ENCODE data around the gene KIAA1671. TPM values are rescaled to one million over a fixed set of nuclear protein-coding genes. Genes with fewer than 3 reads are reported as not detected.

Gene KIAA1671
- total and polyA plus RNA-seq, 2 of the 4 experiments (the other 2 are of a cell fraction), result 0.02 TPM; not detected in 1

- no peaks in the 10 kb centered on the region for H3K4me1 ChIP-seq (ENCODE audit: control insufficient read depth, insufficient read depth, low read length)
- H4K91ac ChIP-seq (ENCODE audit: insufficient read depth, low read depth, low read length), result no peak overlapping the region
- no peak overlapping the region for H4K5ac ChIP-seq (ENCODE audit: low read depth, low read length)
- no peak overlapping the region for H2AK5ac ChIP-seq (ENCODE audit: low read depth, low read length)
- no peak overlapping the region for H2BK5ac ChIP-seq (ENCODE audit: low read depth, low read length, poor library complexity, severe bottlenecking)
- ATAC-seq (ENCODE audit: low read depth) (no peak), DNase-seq (no peak)
- no peak overlapping the region for H3K4ac ChIP-seq (ENCODE audit: low read depth, low read length)
- POLR2A ChIA-PET (ENCODE audit: unreplicated experiment), result no interaction called here
- H3K56ac ChIP-seq (ENCODE audit: extremely low read depth, insufficient read depth, low read length), result no peak overlapping the region
- H3K23ac ChIP-seq (ENCODE audit: low read depth, low read length), result no peak overlapping the region
- no peaks in the 10 kb centered on the region; the same call in 1 of the 2 replicates for H3K27me3 ChIP-seq (ENCODE audit: control insufficient read depth, insufficient read depth, low read length)
- no peak overlapping the region for H2BK15ac ChIP-seq (ENCODE audit: low read depth, low read length)
- no peaks in the 10 kb centered on the region for H4K20me1 ChIP-seq (ENCODE audit: insufficient read depth, low read length)
- CTCF ChIA-PET, result no interaction called here
- no peak overlapping the region for H3K14ac ChIP-seq (replicated peaks; ENCODE audit: low read depth, low read length)
- H3K79me1 ChIP-seq (ENCODE audit: low read depth in 1 of 2, low read length in 2 of 2), result no peaks in the 10 kb centered on the region
- no peak overlapping the region for H2AFZ ChIP-seq (replicated peaks; ENCODE audit: low read length, poor library complexity)
- in situ Hi-C loops (cut with MboI; ENCODE audit: low sequenced_read_pairs), result no loop called here
- no peak overlapping the region for H2BK120ac ChIP-seq (ENCODE audit: low read depth, low read length)
- H3K4me3 ChIP-seq (ENCODE audit: insufficient read depth, low read depth, low read length), result no peak overlapping the region
- no peak overlapping the region for H2BK20ac ChIP-seq (ENCODE audit: low read depth, low read length)
- no peaks in the 10 kb centered on the region for H3K36me3 ChIP-seq (ENCODE audit: control insufficient read depth, insufficient read depth, low read length)
- dilution Hi-C loops (cut with HindIII; ENCODE audit: low sequenced_read_pairs, unreplicated experiment), result no loop called here
- no peak overlapping the region for H3K4me2 ChIP-seq (ENCODE audit: low read depth, low read length)
- no peak overlapping the region for H3K18ac ChIP-seq (ENCODE audit: low read depth, low read length)
- no peak overlapping the region for H2AK9ac ChIP-seq (replicated peaks; ENCODE audit: low read depth, low read length, poor library complexity)
- no peak overlapping the region for H4K8ac ChIP-seq (ENCODE audit: low read depth in 2 of 2, low read length in 2 of 2)
- H3K9me1 ChIP-seq (ENCODE audit: insufficient read depth, low read length), result no peaks in the 10 kb centered on the region
- intact Hi-C loops (cut with micrococcal nuclease), result no loop called here
- 40% methylated on average over 2 of the region's 4 CpGs; no CpG with 5 or more reads in 1 of the 2 experiments for WGBS, 2 experiments (ENCODE audit: extremely low coverage in 2 of 2, insufficient read length in 1 of 2)
- no peak for TF ChIP-seq MAZ (IDR thresholded peaks at IDR 0.05; ENCODE audit: borderline replicate concordance, low read depth, low read length)
- no peak for TF ChIP-seq RAD21 (IDR thresholded peaks at IDR 0.05; ENCODE audit: low read length)
- no peak for TF ChIP-seq FOS (IDR thresholded peaks at IDR 0.05; ENCODE audit: low read depth, low read length)
- TF ChIP-seq USF2 (IDR thresholded peaks at IDR 0.05; ENCODE audit: low read depth, low read length), result no peak
- TF ChIP-seq CTCF (conservative IDR thresholded peaks at IDR 0.05; ENCODE audit: low read depth, low read length), result no peak
- no peak for TF ChIP-seq SMC3 (IDR thresholded peaks at IDR 0.05; ENCODE audit: low read depth, low read length)
- TF ChIP-seq CHD1 (IDR thresholded peaks at IDR 0.05; ENCODE audit: low read depth, low read length), result no peak
- no peak for TF ChIP-seq BHLHE40 (IDR thresholded peaks at IDR 0.05; ENCODE audit: low read depth, low read length)
- no peak for TF ChIP-seq CEBPB (IDR thresholded peaks at IDR 0.05; ENCODE audit: low read depth, low read length)
- TF ChIP-seq POLR2A (IDR thresholded peaks at IDR 0.05; ENCODE audit: low read depth, low read length), result no peak
- TF ChIP-seq MXI1 (IDR thresholded peaks at IDR 0.05; ENCODE audit: borderline replicate concordance, low read depth, low read length), result no peak
- no peak overlapping the region for H3K9ac ChIP-seq (ENCODE audit: low read depth, low read length)
- no peak overlapping the region for H3K27ac ChIP-seq (ENCODE audit: insufficient read depth, low read length)
- H3K9me3 ChIP-seq (ENCODE audit: control insufficient read depth, insufficient read depth, low read length), result no peaks in the 10 kb centered on the region
- no TSS peak for BruUV-seq (replicated peaks)
These were observed 146.7 kb downstream of the KIAA1671 start for GRCh38 chr22:25099202-25099601.
